Measurements from ENCODE around the gene NAPB. TPM values are rescaled to one million over a fixed set of nuclear protein-coding genes. Genes with fewer than 3 reads are reported as not detected.

The NAPB gene
- polyA plus RNA-seq, 6 donors from 2014 or later = 4.1 to 8.3 (median 6.3) TPM

DNA sequence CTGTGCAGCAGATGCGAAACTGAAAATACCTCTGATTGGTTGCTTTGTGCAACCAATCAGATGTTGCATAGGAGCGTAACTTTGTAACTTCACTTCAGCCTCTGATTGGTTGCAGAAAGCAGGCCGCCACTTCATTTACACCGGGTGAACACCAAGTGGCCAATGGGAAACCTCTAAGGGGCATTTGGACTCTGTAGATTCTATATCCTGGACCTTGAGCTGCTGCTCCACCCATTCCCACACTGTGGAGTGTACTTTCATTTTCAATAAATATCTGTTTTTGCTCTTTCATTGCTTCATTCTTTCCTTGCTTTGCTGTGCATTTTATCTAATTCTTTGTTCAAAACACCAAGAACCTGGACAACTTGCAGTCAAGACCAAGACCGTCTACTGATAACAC, 84.8 kb downstream of the NAPB start:
- no peaks in the 10 kb centered on the region for H3K27me3 Mint-ChIP-seq
- no peaks in the 10 kb centered on the region for H3K36me3 Mint-ChIP-seq

DNA sequence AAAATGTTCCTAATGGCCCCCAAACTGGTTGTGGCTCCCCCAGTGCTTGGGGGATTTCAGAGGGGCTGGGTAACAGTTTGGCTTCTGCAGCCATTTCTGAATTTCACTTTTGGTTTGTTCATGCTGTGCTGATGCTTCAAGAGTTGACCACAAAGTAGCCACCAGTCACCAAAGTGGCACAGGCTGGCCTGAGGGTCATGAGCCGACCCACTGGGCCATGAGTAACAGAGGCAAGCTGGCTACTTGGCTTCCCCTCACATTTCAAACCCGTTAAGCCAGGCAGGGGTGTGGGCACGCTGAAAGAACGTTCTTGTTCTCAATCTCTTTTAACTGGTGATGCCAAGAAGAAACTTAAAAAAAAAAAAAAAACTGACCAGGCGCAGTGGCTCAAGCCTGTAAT, 85.8 kb downstream of the NAPB start:
- no peak for DNase-seq
- Mint-ChIP-seq H3K36me3 (no peaks in the 10 kb centered on the region), H3K9me3 (peaks cover 0 to 2% (median 0%) of the 10 kb centered on the region in 7 donors), H3K4me1 (peaks cover 8 to 25% (median 20%) of the 10 kb centered on the region in 3 donors), H3K4me3 (no peak overlapping the region), H3K27me3 (no peaks in the 10 kb centered on the region), H3K27ac (no peak overlapping the region)
- no peak for ATAC-seq (ENCODE audit: low read depth in 2 of 2)

More for the DNA sequence above, 84.8 kb downstream of the NAPB start:
- ATAC-seq (ENCODE audit: low read depth in 2 of 2) (no peak), DNase-seq (no peak)
- H3K4me3 Mint-ChIP-seq = no peak overlapping the region
- no peak overlapping the region for H3K27ac Mint-ChIP-seq
- H3K9me3 Mint-ChIP-seq = peaks cover 0 to 2% (median 0%) of the 10 kb centered on the region in 7 donors
- H3K4me1 Mint-ChIP-seq = peaks cover 8 to 21% (median 16%) of the 10 kb centered on the region in 3 donors

DNA sequence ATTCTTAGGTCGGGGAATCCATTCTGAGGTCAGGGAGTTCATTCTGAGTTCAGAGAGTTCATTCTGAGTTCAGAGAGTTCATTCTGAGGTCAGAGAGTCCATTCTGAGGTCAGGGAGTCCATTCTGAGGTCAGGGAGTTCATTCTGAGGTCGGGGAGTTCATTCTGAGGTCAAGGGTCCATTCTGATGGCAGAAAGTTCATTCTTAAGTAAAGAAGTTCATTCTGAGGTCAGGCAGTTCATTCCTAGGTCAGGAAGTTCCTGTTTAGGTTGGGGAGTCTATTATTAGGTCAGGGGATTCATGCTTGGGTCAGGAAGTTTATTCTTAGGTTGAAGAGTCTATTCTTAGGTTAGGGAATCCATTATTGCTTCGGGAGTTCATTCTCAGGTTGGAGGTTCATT, 87.2 kb downstream of the NAPB start:
- Mint-ChIP-seq H3K27me3 (no peaks in the 10 kb centered on the region), H3K27ac (peak overlapping the region in 2 of 6 donors; percentile 16 to 57), H3K4me1 (peaks cover 8 to 25% (median 20%) of the 10 kb centered on the region in 3 donors), H3K36me3 (no peaks in the 10 kb centered on the region), H3K4me3 (no peak overlapping the region), H3K9me3 (peaks cover 0 to 6% (median 0%) of the 10 kb centered on the region in 7 donors)
- DNase-seq (no peak), ATAC-seq (ENCODE audit: low read depth in 2 of 2) (no peak)

DNA sequence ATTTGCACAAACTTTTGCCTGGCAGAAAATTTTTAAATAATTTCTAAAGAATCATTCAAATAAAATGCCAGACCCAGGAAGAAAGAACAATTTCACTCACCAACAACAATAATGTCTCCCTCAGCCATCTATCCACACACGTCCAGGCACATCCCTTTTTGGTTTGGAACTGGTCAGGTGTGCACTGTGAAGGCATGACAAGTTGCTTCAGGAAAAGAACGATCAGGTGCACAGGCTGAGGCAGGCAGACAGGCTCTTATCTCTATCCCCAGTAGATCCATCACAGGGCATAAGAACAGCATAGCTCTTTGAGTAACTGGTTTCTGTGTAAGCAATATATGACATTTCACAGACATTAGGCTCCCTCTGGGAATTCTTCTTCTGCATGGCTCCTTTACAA, 88.8 kb downstream of the NAPB start:
- Mint-ChIP-seq H3K36me3 (no peaks in the 10 kb centered on the region), H3K9me3 (peaks cover 0 to 6% (median 0%) of the 10 kb centered on the region in 7 donors), H3K4me1 (peaks cover 8 to 25% (median 20%) of the 10 kb centered on the region in 3 donors), H3K27me3 (no peaks in the 10 kb centered on the region), H3K27ac (peak overlapping the region in 2 of 6 donors; percentile 8 to 28), H3K4me3 (no peak overlapping the region)
- ATAC-seq (ENCODE audit: low read depth in 2 of 2) (no peak), DNase-seq (no peak)

DNA sequence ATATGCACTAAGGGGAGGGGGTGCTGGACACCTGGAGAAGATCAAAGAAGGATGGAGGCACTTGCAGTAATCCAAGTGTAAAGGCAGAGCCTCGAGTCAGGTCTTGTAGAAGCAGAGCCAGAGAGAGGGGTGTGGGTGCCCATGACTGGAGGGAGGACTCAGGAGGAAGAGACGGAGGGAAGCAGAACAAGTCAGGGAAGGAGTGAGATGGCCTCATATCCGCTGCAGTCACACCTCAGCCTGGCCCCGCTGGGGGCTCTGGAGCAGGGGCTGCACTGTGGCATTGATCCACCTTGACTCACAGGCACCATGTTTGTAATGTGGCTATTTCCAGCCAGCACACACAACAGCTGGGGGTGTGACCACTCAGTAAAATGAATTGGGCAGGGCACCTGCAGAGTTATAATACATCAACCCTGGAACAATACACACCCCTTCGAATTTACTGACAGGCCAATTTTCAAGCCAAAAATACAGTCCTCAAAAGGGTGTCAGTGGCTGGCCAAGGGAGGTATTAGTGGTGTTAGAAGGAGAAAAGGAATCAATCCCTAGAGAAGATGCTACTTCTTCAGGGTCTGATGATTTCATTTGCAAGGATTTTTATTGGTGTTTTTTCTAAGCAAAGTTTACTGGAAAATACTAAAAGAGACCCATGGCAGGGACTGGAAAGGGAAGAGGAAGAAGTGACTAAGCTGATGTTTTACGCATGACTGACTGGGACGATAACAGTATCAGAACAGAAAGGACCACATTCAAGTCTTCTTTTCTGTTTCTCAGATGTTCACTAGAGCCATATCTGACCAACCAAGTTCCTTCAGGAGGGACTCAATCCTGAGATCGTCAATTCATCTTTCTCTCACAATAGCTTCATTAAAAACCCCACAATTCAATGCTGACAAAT, 89.6 kb downstream of the NAPB start:
- H3K27me3 Mint-ChIP-seq = no peaks in the 10 kb centered on the region
- no peaks in the 10 kb centered on the region for H3K36me3 Mint-ChIP-seq
- ATAC-seq (ENCODE audit: low read depth in 2 of 2) (peak in 1 of 2 donors; percentile 35), DNase-seq (no peak)
- peak overlapping the region in 1 of 8 donors; percentile 52 for H3K4me3 Mint-ChIP-seq
- peaks cover 8 to 25% (median 20%) of the 10 kb centered on the region in 3 donors for H3K4me1 Mint-ChIP-seq
- H3K27ac Mint-ChIP-seq = peak overlapping the region in 4 of 6 donors; percentile 8 to 52 (median 34)
- H3K9me3 Mint-ChIP-seq = peaks cover 0 to 6% (median 0%) of the 10 kb centered on the region in 7 donors

DNA sequence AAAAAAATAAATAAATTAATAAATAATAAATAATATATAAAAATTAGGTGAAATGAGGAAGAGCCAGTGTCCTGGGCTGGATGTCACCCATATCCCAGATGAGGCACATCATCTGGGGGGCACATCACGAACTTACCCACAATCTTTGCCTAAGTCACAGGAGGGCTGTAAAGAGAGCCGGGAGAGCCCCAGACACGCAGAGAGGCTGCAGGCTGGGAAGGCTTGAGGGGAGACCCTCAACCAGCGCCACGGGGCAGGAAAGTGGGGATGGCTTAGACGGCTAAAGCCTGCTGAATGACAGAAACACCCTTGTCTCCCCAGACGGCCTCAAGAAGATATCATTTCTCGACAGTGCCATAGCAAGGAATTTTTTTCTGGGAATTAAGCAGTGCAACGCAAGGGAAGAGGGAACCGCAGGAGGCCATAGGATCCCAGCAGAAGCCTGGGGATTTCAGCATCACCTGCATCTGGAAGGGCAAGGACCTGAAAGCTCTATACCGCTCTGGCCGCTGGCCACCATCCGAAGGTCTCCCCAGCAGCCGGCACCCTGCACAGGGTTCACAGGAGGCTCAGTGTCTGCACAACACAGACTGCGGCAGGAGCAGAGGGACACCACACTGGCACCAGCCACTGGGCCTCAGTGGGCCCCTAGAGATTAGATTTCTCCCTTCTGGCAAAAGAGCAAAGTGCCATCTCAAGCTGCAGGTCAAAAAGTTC, 93.5 kb downstream of the NAPB start:
- Mint-ChIP-seq H3K9me3 (peaks cover 0 to 6% (median 0%) of the 10 kb centered on the region in 7 donors), H3K27ac (no peak overlapping the region), H3K36me3 (no peaks in the 10 kb centered on the region), H3K4me1 (peaks cover 8 to 15% (median 14%) of the 10 kb centered on the region in 3 donors), H3K27me3 (peaks cover 0 to 5% (median 4%) of the 10 kb centered on the region in 3 donors), H3K4me3 (no peak overlapping the region)
- no peak for ATAC-seq (ENCODE audit: low read depth in 2 of 2)
- no peak for DNase-seq

DNA sequence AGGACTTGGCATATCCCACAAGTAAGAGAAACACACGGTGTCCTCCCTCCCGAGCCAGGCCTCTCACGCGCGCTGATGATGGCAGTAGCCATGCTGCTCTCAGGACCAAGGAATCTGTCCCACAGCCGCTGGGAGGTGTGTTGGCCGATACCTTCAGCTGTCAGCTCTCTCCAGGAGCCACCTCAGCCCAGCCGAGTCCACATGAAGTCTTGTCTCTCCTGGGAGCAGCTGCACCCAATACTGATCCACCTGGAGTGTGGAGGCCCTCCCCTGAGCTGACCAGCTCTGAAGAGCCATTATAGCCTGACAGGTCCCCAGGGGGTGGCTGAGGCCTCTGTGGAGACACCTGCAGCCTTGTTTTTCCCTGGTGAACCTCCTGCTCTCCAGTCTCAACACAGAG, 94.5 kb downstream of the NAPB start:
- Mint-ChIP-seq H3K9me3 (peaks cover 0 to 6% (median 0%) of the 10 kb centered on the region in 7 donors), H3K27me3 (peaks cover under 1 to 5% (median 4%) of the 10 kb centered on the region in 3 donors), H3K4me1 (peaks cover under 1 to 7% (median 4%) of the 10 kb centered on the region in 3 donors), H3K36me3 (no peaks in the 10 kb centered on the region), H3K4me3 (no peak overlapping the region), H3K27ac (no peak overlapping the region)
- DNase-seq (no peak), ATAC-seq (ENCODE audit: low read depth in 2 of 2) (no peak)

DNA sequence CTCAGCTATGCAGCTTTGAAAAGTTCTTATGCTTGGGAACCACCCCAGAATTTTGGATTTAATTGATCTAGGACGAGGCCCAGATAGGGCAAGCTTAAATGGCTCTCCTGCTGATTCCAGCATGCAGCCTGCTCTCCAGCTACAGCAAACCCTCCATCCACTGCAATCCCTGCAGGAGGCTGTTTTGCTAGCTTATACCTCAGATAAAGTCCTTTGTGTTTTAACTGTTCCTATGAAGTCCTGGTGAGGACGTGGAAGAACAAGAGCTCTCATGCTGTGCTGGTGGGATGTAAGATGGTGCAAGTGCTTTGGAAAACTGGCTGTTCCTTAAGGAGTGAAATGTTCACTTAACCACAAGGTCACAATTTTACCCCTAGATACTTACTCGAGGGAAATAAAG, 96.2 kb downstream of the NAPB start:
- H3K4me3 Mint-ChIP-seq = no peak overlapping the region
- no peak for ATAC-seq (ENCODE audit: low read depth in 2 of 2)
- no peak for DNase-seq
- no peak overlapping the region for H3K27ac Mint-ChIP-seq
- H3K27me3 Mint-ChIP-seq = peaks cover 4 to 13% (median 11%) of the 10 kb centered on the region in 3 donors
- H3K36me3 Mint-ChIP-seq = peaks cover 0 to 10% of the 10 kb centered on the region in 2 donors
- H3K9me3 Mint-ChIP-seq = peaks cover 0 to 9% (median 0%) of the 10 kb centered on the region in 7 donors
- H3K4me1 Mint-ChIP-seq = no peaks in the 10 kb centered on the region

Other genes starting within 250 kb of the NAPB start
- 10 to 100 TPM; 58.3 to 81.9 (median 65.7) TPM for gene NXT1, start 70.7 kb downstream of the NAPB start, polyA plus RNA-seq (ENCODE audit: low read depth in 6 of 6)
- gene GZF1, start 59.3 kb downstream of the NAPB start, polyA plus RNA-seq (ENCODE audit: low read depth in 6 of 6) = 1 to 10 TPM in 5 of 6 donors, not detected in 1; 2.3 to 3.5 (median 3.1) TPM
- not detected for gene CSTL1, start 18.2 kb upstream of the NAPB start, polyA plus RNA-seq (ENCODE audit: low read depth in 6 of 6)
- not detected for gene CST11, start 31.4 kb upstream of the NAPB start, polyA plus RNA-seq (ENCODE audit: low read depth in 6 of 6)
- not detected for gene CST8, start 69.6 kb upstream of the NAPB start, polyA plus RNA-seq (ENCODE audit: low read depth in 6 of 6)
- not detected for gene CST9L, start 147.0 kb upstream of the NAPB start, polyA plus RNA-seq (ENCODE audit: low read depth in 6 of 6)
- not detected for gene CST9, start 184.4 kb upstream of the NAPB start, polyA plus RNA-seq (ENCODE audit: low read depth in 6 of 6)
- gene CST3, start 216.5 kb upstream of the NAPB start, polyA plus RNA-seq (ENCODE audit: low read depth in 6 of 6) = 10 to 100 TPM in 1 of 6 donors, 1 to 10 TPM in 5; 3.2 to 22.5 (median 6.5) TPM